Measurements from ENCODE around the gene INSC. TPM values are rescaled to one million over a fixed set of nuclear protein-coding genes. Genes with fewer than 3 reads are reported as not detected.

Gene INSC
- total RNA-seq, 1 experiment from 2014 or later, result not detected

GRCh38 chr11:15238856-15239255 is 124.1 kb downstream of the INSC start:
- CTCF ChIA-PET, result no interaction called here
- intact Hi-C loops (cut with micrococcal nuclease), result no loop called here
- H3K27me3 ChIP-seq (ENCODE audit: low read length), result no peaks in the 10 kb centered on the region
- ATAC-seq (no peak), DNase-seq (no peak)
- no peaks in the 10 kb centered on the region for H3K79me2 ChIP-seq (ENCODE audit: low read length)
- TF ChIP-seq EZH2 (IDR thresholded peaks at IDR 0.05; ENCODE audit: low read length, unreplicated experiment), result no peak
- no peak for TF ChIP-seq EZH2phosphoT487 (IDR thresholded peaks at IDR 0.05; ENCODE audit: borderline replicate concordance, low read length)
- no peak for TF ChIP-seq CTCF (conservative IDR thresholded peaks at IDR 0.05; ENCODE audit: low read depth, low read length)
- no peak overlapping the region for H3K9ac ChIP-seq (ENCODE audit: low read length)
- H3K9me3 ChIP-seq (ENCODE audit: low read length), result no peaks in the 10 kb centered on the region
- no peak overlapping the region for H3K27ac ChIP-seq (ENCODE audit: low read length)
- no peaks in the 10 kb centered on the region for H3K36me3 ChIP-seq (ENCODE audit: low read depth, low read length)
- H2AFZ ChIP-seq (ENCODE audit: low read length), result no peak overlapping the region
- no peaks in the 10 kb centered on the region for H4K20me1 ChIP-seq (ENCODE audit: low read length)
- no peaks in the 10 kb centered on the region for H3K9me2 ChIP-seq (replicated peaks; ENCODE audit: low read length)
- POLR2A ChIA-PET (ENCODE audit: unreplicated experiment), result no interaction called here
- no TSS peak for BruUV-seq (replicated peaks)
- no peaks in the 10 kb centered on the region for H3K4me1 ChIP-seq (ENCODE audit: insufficient read depth, low read length)
- no peak overlapping the region for H3K4me2 ChIP-seq (ENCODE audit: low read length)
- H3F3A ChIP-seq (ENCODE audit: low read length, unreplicated experiment), result no peaks in the 10 kb centered on the region
- no peak overlapping the region for H3K4me3 ChIP-seq (ENCODE audit: low read length)

- H4K20me1 ChIP-seq (ENCODE audit: low read length), result no peaks in the 10 kb centered on the region
- H3K27ac ChIP-seq (ENCODE audit: low read length), result no peak overlapping the region
- TF ChIP-seq EZH2 (IDR thresholded peaks at IDR 0.05; ENCODE audit: low read length, unreplicated experiment), result no peak
- no peaks in the 10 kb centered on the region for H3F3A ChIP-seq (ENCODE audit: low read length, unreplicated experiment)
- ChIA-PET CTCF (no interaction called here), POLR2A (ENCODE audit: unreplicated experiment) (no interaction called here)
- DNase-seq (no peak), ATAC-seq (no peak)
- no peaks in the 10 kb centered on the region for H3K27me3 ChIP-seq (ENCODE audit: low read length)
- H3K4me1 ChIP-seq (ENCODE audit: insufficient read depth, low read length), result no peaks in the 10 kb centered on the region
- no TSS peak for BruUV-seq (replicated peaks)
- H3K79me2 ChIP-seq (ENCODE audit: low read length), result no peaks in the 10 kb centered on the region
- no peak overlapping the region for H2AFZ ChIP-seq (ENCODE audit: low read length)
- H3K9me3 ChIP-seq (ENCODE audit: low read length), result no peaks in the 10 kb centered on the region
- no peak overlapping the region for H3K4me3 ChIP-seq (ENCODE audit: low read length)
- no peaks in the 10 kb centered on the region for H3K9me2 ChIP-seq (replicated peaks; ENCODE audit: low read length)
- intact Hi-C loops (cut with micrococcal nuclease), result no loop called here
- H3K9ac ChIP-seq (ENCODE audit: low read length), result no peak overlapping the region
- H3K36me3 ChIP-seq (ENCODE audit: low read depth, low read length), result no peaks in the 10 kb centered on the region
- no peak overlapping the region for H3K4me2 ChIP-seq (ENCODE audit: low read length)
Observed at GRCh38 chr11:15248749-15249148, 134.0 kb downstream of the INSC start.

GRCh38 chr11:15258433-15259165 is 143.9 kb downstream of the INSC start:
- CTCF ChIA-PET, result no interaction called here
- ATAC-seq, result no peak
- H2AFZ ChIP-seq (ENCODE audit: low read length), result no peak overlapping the region

More at GRCh38 chr11:15258433-15259165, 143.9 kb downstream of the INSC start:
- H3K27me3 ChIP-seq (ENCODE audit: low read length), result no peaks in the 10 kb centered on the region
- BruUV-seq (replicated peaks), result no TSS peak
- intact Hi-C loops (cut with micrococcal nuclease), result no loop called here
- TF ChIP-seq CTCF (conservative IDR thresholded peaks at IDR 0.05; ENCODE audit: low read depth, low read length) (peak; percentile 19; the same call in 1 of the 2 replicates), EZH2 (IDR thresholded peaks at IDR 0.05; ENCODE audit: low read length, unreplicated experiment) (no peak)
- no peaks in the 10 kb centered on the region for H3K9me2 ChIP-seq (replicated peaks; ENCODE audit: low read length)
- no peaks in the 10 kb centered on the region for H3K4me1 ChIP-seq (ENCODE audit: insufficient read depth, low read length)
- no peak overlapping the region for H3K4me2 ChIP-seq (ENCODE audit: low read length)
- no peaks in the 10 kb centered on the region for H4K20me1 ChIP-seq (ENCODE audit: low read length)
- H3F3A ChIP-seq (ENCODE audit: low read length, unreplicated experiment), result no peaks in the 10 kb centered on the region
- no peaks in the 10 kb centered on the region for H3K9me3 ChIP-seq (ENCODE audit: low read length)
- H3K79me2 ChIP-seq (ENCODE audit: low read length), result no peaks in the 10 kb centered on the region
- H3K9ac ChIP-seq (ENCODE audit: low read length), result no peak overlapping the region
- POLR2A ChIA-PET (ENCODE audit: unreplicated experiment), result no interaction called here
- H3K4me3 ChIP-seq (ENCODE audit: low read length), result no peak overlapping the region
- H3K27ac ChIP-seq (ENCODE audit: low read length), result no peak overlapping the region
- peak; percentile 31 for DNase-seq
- no peaks in the 10 kb centered on the region for H3K36me3 ChIP-seq (ENCODE audit: low read depth, low read length)
